ENCODE results near the gene FANCG.

DNA sequence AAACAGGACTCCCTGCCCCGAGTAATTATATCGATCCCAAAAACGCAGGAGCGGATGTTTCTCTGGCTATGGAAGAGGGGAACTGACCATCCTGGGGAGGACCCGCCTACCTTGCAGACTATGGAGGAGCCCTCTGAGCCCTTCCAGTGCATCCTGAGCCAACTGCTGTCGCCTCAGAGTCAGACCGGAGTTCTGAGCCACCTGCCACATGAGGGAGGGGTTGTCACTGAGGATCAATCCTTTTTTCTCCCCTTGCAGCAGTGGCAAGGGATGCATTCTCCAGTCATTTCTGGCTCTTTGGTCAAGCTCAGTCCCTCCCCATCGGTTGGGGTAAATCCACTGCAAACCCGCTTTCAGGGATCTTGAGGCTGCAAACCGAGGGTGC is 709 bp downstream of the FANCG start:
- TF ChIP-seq CTCF (IDR thresholded peaks at IDR 0.05) (no peak), EP300 (IDR thresholded peaks at IDR 0.05) (no peak)
